Omental fat pad (tissue), 4 donors: ENCODE results near the gene NPIPB9. TPM values are rescaled to one million over a fixed set of nuclear protein-coding genes. Genes with fewer than 3 reads are reported as not detected.
"Not testable (repeated sequence)": the region's sequence is repeated elsewhere in the genome, so short reads cannot be mapped to it uniquely, and the experiment has no call there.

Source experiments
- ATAC-seq: fragments of 150-250 bp; one replicate; pipeline ENCODE4 v1.9.1; 2016; ENCODE audit warnings: mild to moderate bottlenecking, moderate library complexity; ENCODE audit not compliant: low FRiP score
- DNase-seq: peaks from one replicate; pipeline ENCODE4 v3.0.0-alpha.2; 2019; ENCODE audit warnings: low spot score
- total RNA-seq, 4 donors: library from RNA; depleted of rRNA; stranded (reverse); fragments of >200 nt; gene quantifications; one replicate each; pipeline ENCODE4 v1.1.0, GENCODE V29; 2016

NPIPB9 gene
- 10 to 100 TPM in 2 of 4 donors, 1 to 10 TPM in 2; 3.2 to 18.4 (median 7.3) TPM for total RNA-seq

DNA sequence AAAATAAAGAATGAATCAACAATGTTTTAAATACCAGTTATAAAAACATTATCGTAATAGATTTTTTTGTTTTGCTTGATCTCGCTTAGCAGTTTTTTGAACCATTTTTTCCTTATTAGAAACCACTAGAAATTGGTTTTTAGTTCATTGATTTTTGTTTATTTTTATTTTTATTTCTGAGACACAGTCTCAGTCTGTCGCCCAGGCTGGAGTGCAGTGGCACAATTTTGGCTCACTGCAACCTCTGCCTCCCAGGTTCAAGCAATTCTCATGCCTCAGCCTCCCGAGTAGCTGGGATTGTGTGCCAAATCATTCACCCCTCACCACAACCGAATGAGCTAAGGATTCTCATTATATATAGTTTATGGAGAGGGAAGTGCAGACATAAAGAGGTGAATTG is at the start of gene NPIPB9:
Gene NPIPB9, plus strand, starts transcription at position 301 of the 400 bp plus-strand sequence.
- DNase-seq, ATAC-seq: not testable (repeated sequence)

DNA sequence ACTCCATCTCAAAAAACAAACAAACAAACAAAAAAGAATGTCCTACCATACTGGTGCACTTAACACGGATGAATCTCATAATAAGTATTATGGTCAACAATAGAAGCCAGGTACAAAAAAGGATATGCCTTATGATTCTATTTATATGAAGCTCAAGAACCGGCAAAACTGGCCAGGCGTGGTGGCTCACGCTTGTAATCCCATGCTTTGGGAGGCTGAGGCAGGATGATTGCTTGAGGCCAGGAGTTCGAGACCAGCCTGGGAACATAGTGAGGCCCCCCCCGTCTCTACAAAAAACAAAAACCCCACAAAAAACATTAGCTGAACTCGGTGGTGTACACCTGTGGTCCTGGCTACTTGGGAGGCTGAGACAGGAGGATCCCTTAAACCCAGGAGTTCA is 47.3 kb upstream of the NPIPB9 start:
- not testable (repeated sequence) for DNase-seq, ATAC-seq

DNA sequence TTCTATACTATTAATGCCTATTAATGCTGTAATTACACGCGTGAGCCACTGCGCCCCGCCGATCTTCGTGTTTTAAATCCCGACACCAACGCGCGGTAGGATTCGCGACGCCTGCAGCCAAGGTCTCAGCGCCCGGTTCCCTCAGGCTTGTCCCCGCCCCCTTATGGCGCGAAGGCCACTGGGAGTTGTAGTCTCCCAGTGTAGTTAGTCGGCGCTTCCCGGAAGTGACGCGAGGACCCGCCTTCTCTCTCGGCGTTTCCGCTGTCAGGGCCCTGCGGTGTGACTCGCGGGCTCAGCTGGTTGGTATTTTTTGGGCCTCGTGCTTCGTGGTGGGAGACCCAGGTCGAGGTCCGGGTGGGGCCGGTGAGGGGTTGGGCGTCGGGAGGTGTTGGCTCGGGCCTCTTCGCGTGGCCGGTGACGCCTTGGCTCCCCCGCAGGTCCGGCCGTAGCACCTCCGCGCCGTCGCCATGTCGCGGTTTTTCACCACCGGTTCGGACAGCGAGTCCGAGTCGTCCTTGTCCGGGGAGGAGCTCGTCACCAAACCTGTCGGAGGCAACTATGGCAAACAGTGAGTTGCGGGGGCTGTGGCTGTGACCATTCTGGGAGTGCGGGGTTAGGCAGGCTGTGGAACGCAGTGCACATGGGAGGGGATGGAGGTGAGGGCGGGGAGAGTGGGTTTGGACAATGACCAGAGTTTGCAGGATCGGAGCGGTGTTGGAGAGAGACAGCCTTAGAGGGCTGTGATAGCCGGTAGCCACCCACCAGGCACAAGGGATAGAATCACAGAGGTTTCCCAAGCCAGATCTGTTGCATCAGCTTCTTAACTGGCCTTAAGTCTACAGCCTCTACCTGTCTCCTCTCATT is 40.1 kb upstream of the NPIPB9 start, which contains the start of gene EIF3C:
Gene EIF3C, plus strand, starts transcription at position 245 of the 864 bp plus-strand sequence. Its CDS starts 223 bp downstream, at position 468.
- peak; percentile 99 for ATAC-seq

DNA sequence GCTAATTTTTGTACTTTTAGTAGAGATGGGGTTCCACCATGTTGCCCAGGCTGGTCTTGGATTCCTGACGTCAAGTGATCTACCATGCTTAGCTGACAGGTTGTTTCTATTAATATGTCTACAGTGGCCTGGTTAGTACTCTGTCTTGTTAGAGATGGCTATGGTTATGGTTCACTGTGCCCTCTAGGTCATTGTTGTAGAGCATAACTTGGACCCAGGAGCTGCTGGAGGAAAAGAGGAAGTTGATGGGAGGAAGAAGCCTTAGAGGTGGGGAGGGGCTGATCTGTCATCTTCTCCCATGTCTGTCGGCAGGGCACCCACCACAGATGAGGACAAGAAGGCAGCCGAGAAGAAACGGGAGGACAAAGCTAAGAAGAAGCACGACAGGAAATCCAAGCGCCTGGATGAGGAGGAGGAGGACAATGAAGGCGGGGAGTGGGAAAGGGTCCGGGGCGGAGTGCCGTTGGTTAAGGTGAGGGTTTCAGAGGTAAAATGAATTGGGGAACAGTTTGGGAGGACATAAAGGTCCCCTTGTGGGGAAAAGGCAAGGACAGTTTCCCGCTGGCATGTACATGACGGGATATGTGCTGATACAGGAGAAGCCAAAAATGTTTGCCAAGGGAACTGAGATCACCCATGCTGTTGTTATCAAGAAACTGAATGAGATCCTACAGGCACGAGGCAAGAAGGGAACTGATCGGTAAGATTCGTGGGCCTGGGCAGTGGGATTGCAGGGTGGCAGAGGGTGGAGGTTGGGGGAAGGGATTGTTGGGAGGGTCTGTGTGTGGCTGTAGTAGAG is 28.5 kb upstream of the NPIPB9 start:
- DNase-seq, ATAC-seq: not testable (repeated sequence)

More for the DNA sequence above, 40.1 kb upstream of the NPIPB9 start, which contains the start of gene EIF3C:
- DNase-seq = not testable (repeated sequence)

DNA sequence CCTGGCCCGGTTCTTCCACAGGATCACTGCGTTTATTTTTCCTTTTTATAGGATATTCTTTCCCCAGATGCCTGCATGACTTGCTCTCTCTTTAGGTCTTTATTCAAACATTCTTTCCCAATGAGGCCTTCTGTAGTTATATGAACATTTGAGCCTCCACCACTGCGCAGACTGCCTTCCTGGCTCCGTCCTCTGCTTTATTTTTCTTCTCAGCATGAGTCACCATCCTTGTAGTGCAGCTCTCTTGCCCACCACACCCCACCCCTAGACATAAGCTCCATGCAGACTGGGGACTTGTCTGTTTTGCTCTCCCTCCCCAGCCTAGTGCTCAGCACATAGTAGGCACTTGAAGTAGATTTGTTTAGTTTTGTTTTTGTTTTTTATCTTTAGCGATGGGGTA is 20.3 kb upstream of the NPIPB9 start:
- not testable (repeated sequence) for ATAC-seq, DNase-seq

DNA sequence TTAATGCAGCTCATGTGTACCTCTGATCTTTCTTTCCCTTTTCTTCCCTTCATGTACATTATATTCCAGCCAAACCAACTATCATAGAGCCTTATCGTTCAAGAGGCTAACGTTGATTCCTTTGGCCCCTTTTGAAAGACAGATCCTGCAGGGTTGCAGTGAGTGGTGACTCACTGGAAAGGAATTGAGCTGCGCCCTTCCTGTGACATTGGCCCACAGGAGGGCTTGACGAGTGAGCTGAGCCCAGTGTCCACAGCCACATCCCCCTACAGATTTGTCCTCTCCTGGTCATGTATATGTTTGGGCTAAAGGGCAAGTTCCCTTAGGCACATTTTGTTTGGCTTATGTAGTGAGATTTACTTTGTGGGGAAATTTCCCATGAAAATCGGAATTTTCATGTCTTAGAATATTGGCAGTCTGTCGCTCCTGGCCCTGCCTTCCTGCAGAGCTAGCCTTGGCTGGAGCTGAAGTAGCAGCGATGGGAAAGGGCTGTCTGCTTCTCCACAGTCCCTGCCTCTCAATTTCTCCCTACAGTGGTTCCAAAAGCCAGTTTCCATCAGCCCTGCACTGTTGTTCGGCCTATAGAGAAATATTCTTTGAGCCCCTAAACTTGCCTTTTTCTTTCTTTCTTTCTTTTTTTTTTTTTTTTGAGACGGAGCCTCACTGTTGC is 19.0 kb upstream of the NPIPB9 start:
- not testable (repeated sequence) for DNase-seq, ATAC-seq

DNA sequence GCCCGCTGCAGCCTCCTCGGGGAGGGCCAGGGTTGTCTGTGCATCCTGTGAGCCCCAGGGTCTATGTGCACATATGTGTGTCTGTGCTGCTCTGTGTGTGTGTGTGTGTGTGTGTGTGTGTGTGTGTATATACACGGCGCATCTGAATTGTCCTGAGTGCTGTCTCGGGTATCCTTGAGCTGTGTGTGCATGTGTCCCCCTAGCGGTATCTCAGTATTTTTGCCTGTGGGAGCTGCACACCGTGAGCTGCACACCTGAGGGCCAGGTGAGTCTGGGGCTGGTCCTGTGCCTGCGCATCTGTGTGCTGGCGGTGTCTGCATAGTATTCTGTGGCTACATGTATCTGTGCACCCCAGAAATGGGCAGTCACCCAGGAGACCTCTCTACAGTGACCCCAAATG is 11.8 kb upstream of the NPIPB9 start:
- not testable (repeated sequence) for DNase-seq, ATAC-seq

DNA sequence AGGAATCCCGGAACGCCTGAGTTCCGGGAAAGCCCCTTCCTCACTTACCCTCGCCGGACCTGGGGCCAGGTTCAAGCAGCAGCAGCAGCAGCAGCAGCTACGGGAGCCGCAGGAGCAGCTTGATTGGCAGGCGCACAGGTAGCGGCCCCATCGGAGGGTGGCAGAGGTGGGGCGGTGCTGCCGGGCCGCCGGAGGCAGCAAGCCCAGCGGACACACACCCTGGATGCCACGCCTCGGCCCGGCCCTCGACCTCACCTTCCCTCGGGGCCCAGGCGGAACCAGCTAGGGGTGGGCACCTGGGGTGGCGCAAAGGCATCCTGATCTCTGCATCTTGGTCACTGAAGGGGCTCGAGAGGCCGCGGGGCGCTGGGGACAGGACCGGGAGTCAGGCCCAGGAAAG is 11.0 kb upstream of the NPIPB9 start:
- DNase-seq, ATAC-seq: not testable (repeated sequence)

DNA sequence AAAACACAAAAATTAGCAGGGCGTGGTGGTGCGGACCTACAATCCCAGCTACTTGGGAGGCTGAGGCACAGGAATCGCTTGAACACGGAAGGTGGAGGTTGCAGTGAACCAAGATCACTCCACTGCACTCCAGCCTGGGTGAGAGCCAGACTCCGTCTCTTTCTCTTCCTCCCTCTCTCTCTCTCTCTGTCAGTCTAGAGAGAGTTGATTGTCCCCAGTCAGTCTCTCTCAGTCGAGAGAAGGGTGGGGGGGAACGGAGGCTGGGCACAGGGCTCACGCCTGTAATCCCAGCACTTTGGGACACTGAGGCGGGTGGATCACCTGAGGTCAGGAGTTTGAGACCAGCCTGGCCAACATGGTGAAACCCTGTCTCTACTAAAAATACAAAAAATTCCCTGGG is 10.3 kb upstream of the NPIPB9 start:
- not testable (repeated sequence) for ATAC-seq, DNase-seq

DNA sequence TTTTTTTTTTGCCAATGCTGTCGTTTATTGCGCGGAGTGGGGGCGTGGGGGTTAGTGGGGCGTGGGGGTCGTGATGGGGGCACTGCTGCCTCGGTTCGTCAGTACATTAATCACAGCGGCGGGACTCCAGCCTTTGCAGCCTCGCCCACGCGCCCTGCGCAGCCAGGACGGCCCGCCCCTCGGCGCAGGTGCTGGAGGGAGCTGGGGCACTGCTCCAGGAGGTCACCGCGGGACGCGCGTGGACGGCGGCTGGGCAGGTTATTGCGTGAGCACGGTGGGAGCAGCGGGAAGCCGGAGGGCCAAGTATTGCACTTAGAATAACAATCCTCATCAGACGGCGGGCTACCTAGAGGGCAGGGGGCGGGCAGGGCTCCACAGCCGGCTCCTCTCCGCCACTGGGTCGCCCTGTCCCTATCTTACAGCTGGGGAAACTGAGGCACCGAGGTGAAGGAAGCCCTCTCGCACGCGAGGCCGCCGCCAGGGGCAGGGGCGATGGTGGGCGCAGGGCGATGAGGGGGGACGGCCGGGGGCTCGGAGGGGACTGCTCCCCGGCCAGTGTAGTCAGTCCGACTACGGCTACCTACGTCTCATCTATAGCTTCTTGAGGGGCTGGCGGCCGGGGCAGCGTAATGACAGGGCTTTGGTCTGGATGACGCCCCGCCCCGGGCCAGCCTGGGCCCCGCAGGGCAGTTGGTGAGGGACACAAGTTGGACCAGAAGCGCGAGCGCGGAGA is 4.8 kb upstream of the NPIPB9 start:
- not testable (repeated sequence) for ATAC-seq, DNase-seq

DNA sequence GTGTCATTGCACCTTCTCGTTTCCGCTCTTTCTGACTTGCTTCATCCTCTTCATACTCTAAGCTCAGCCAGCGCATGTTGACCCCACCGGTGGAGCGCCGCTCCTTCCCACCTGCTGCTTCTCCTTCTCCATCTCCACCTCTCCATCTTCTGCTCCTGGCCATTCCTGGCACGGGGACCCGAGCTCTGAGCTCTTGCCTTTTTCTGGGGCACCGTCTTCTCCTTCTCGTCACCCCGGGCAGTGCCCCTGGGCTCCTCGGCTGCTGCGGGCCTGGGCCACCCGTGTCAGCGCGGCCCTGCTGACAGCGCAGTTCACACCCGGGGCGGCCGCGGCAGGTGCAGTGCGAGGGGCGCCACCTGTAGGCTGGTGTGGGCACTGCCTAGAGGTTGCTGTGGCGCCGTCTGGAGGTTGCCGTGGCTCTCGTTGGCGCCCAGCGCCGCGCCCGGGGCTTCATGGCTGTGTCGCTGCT is 1.6 kb upstream of the NPIPB9 start:
- not testable (repeated sequence) for DNase-seq

DNA sequence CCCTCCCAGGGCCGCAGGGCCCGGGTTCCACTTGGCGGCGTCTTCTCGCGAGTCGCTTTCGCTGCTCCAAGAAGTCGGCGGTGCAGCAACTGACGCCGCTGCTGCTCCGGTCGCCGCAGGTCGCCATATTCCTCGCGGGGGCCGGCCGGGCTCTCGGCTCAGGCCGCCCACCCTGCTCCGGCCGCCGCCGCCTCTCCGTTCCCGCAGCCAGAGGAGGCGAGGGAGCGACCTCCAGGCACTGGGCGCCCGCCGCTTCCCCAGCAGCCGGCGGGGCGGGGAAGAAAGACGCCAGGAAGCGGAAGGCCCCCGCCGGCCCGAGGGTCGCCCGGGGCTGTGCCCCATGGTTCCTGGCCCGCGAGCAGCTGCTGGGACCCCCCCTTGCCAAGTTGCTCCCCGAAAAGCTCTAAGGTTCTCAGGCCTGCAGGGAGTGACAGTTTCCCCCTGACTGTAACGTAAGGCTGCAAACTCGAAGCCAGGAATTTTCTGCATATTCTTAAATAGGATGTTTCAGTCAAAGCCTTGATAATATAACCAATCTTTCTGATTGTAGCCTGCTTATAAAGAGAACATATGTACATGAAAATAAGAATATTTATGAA is 1.0 kb upstream of the NPIPB9 start:
- not testable (repeated sequence) for DNase-seq
- peak; percentile 90 for ATAC-seq

More for the DNA sequence above, 1.6 kb upstream of the NPIPB9 start:
- peak; percentile 98 for ATAC-seq

DNA sequence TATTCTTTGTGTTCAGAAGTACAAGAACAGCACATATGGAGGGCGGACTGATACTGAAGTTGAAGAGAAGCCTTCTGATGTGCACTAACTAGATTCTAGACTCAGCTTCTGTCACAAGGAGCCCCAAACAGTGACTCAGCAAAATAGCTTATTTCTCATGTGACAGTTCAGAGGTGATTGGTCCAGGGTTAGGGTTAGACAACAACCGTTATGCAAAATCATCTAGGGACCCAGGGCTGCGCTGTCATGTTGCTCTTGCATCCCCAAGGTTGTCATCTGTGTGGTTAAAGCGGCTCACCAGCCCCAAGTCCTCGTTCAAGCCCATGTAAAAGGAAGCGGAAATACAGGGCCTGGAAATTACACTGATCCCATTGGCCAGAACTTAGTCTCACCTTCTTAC is 30.1 kb downstream of the NPIPB9 start:
- DNase-seq, ATAC-seq: not testable (repeated sequence)

DNA sequence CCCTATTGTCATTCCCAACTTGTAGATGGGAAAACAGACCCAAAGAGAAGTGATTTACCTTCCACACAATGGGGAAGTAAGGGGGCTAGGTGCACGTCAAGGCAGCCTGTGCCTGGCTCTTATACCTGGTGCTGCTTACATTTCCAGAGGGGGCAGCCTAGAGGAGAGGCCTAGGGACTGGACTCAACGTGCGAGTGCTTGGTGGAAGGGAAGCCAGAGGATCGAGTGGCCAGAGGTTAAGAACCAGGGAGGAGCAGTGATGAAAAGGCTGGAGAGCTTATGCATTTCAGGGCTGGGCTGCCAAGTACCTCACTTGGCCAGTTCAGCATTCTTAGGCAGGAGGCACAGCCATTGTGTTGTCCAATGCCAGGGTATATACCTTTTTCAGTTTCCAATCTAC is 30.8 kb downstream of the NPIPB9 start:
- not testable (repeated sequence) for DNase-seq, ATAC-seq

DNA sequence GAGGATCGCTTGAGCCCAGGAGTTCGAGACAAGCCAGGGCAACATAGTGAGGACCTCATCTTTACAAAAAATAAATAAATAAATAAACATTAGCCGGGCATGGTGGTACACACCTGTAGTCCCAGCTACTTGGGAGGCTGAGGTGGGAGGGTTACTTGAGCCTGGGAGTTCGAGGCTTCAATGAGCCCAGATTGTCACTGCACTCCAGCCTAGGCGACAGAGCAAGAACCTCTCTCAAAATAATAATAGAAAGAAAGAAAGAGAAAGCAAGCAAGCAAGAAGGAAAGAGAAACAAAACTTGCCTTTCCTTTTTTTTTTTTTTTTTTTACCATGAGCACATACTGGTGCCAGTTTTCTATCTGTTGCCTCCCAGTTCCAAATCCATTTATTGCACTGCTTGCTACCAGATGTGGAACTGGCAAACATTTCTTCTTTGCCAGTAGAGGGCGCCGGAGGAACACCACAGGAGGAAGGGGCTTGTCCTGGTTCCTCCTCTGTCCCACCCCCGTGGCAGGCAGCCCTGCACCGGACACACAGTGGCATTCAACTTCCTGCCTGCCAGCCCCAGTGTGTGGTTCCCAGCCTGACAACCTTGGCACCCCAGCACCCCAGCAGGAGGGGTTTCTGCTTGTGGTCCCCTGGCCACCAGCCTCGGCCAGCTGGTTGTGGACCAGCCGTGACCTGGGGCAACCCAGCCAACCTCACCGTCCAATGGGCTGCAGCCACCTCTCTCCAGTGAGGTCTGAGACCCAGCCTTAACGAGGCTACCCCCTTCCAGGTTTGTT is 50.8 kb downstream of the NPIPB9 start:
- ATAC-seq = peak; percentile 76
- DNase-seq = not testable (repeated sequence)

DNA sequence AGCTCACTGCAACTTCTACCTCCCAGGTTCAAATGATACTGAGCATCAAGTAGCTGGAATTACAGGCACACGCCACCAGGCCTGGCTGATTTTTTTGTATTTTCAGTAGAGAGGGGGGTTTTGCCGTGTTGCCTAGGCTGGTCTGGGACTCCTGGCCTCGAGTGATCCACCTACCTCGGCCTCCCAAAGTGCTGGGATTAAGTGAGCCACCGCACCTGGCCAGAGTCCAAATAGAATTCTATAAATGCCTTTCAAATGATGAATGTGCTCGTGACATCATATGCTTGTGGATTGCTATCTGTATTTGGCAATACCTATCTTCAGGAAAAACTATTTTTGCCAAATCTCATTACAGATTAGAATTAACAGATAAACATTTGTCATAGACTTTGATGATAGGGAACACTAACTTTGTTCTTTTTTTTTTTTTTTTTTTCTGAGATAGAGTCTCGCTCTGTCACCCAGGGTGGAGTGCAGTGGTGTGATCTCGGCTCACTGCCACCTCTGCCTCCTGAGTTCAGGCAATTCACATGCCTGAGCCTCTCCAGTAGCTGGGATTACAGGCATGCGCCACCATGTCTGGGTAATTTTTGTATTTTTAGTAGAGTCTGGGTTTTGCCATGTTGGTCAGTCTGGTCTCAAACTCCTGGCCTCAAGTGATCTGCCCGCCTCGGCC is 56.0 kb downstream of the NPIPB9 start:
- ATAC-seq = peak; percentile 41

More for the DNA sequence above, 56.0 kb downstream of the NPIPB9 start:
- DNase-seq = not testable (repeated sequence)
